HG02973 (cell line): ENCODE results near the gene PRR23A.
"Not testable (repeated sequence)": the region's sequence is repeated elsewhere in the genome, so short reads cannot be mapped to it uniquely, and the experiment has no call there.

Experiments used
- ATAC-seq: cut with Tn5 transposase; IDR thresholded peaks from one replicate; pipeline ENCODE4 v1.9.1; 2021; ENCODE audit warnings: moderate library complexity; ENCODE audit not compliant: unreplicated experiment

Gene PRR23A

GRCh38 chr3:139006051-139006716 lies at the start of gene PRR23A:
PRR23A (minus strand) TSS chr3:139006268; CDS start chr3:139006268, 0 bp downstream.
- no peak for ATAC-seq

GRCh38 chr3:139052802-139053600 lies 46.9 kb upstream of the PRR23A start:
- ATAC-seq, result no peak

DNA sequence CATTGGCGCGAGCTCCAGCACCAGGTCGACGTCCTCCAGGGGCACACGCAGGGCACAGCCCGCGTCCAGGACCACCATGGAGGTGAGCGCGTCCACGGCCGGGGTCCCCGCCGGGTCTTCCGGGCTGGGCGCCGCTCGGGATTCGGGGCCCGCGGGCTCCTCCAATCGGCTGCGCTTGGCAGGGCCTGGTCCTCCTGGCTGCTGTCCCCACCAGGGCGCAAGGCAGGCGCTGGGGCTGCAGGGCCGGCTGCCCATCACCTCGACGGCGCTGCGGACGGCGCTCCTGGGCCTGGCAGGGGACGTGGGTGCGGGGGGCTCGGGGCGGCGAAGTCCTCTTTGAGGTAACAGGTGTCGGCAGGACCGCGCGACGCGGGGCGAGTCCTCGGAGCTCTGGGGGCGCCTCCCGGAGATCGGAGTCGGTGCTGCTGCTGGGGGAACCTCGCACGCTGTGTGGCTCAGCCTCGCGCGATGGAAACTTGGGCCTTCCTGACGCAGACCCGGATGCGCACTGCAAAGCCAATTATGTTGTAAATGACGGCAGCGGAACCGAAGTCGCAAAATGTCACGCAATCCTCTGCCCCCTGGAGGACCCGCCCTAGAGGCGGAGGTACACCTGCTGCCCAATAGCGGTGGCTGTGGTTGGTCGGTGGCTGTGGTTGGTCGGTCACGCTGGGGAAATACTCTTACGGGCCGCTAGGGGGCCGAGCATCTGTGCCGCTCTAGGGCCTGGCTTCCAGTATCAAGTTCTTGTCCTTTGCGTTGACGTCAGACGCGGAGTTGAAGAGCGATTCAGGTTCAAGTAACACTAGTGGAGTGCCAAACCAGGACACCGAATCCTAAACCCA lies 38.5 kb upstream of the PRR23A start, which contains the start of gene PRR23C:
Gene PRR23C (minus strand): TSS at position 527 of the 845 bp plus-strand sequence. CDS start 272 bp downstream, at position 255.
- ATAC-seq, result no peak

DNA sequence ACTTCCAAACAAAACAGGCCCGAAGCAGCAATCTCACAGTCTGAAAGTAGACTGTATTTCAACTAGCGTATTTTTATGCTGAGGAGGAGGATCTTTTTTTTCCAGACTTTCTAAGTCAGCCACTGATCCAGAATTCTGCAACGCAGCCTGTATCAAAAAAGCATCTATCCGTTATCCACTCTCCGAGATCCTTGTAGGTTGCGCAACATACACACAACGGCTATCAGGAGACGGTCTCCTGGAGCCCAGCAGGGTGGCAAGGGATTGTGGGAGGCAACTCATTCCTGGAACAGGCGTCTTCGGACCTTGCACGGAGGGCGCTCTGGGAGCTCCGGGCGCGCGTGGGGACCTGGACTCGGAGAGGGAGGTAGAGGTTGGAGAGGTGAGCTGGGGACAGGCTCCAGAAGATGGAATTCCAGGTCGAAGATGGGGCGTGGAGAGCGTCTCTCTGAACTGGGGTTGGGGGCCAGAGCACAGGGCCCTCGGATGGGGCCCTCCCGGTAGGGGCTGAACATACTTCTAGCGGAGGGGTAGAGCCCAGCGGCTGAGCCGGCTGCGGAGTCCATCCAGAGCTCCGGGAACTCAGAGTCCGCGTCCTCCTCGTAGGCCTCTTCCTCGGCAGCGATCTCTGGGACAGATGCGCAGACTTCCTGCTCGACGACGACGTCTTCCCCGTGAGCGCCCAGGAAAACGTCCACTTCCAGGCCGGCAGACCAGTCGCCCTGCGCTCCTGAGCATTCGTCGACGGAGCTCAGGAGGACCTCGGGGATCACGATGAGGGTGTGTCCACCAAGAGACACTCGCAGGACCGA lies 37.7 kb upstream of the PRR23A start:
- no peak for ATAC-seq

DNA sequence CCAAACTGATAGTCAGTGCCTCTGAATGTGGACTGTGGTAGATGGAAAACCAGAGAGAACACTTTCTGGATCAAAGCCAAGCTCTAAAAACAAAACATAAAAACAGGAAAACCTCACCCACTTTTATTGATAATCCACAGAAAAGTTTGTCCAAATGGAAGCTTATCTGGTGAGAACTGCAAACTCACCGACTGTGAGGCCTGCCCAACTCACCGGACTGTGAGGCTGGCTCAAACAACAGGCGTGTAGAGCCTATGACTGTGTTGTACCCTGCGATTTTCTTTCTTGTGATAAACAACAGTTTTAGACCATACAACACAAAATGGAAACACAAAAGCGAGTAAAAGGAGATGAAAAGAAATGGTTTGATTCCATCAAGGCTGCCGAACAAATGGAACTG lies 31.4 kb upstream of the PRR23A start:
- ATAC-seq, result no peak

DNA sequence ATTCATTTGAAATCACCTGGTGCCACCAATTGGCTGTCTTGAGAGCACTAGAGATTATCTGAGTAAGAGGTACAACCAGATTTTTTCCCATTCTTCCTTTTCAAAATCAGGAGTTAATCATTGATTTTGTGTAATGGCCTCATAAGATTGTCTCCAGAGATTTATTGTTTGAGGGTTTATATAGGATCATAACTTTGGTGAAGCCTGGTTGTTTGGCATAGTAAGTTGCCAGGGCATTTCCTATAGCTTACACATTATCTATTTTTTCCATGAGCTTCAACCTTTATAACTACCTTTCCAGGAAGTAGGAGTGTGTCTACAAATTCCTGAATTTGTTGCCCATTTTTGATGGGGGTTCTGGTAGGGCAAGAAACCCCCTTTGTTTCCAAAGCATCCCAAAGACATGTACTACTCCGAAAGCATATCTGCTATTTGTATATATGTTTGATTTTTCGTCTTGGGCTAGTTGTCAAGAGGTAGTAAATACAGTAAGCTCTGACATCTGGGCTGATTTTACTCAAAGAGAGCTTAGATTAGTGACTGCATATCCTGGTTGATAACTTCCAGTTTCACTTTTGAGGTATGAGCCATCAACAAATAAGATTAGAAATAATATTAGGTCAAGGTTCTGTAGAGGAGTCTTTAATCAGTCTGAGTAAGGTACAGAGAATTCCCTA lies 26.4 kb upstream of the PRR23A start:
- ATAC-seq, result no peak

DNA sequence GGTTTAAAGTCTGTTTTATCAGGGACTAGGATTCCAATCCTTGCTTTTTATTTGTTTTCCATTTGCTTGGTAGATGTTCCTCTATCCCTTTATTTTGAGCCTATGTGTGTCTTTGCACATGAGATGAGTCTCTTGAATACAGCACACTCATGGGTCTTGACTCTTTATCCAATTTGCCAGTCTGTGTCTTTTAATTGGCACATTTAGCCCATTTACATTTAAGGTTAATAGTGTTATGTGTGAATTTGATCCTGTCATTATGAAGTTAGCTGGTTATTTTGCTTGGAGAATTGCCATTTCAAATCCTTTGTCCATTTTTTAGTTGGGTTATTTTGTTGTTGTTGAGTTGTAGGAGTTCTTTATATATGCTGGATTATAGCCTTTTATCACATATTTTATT lies 24.5 kb upstream of the PRR23A start:
- ATAC-seq, result not testable (repeated sequence)

DNA sequence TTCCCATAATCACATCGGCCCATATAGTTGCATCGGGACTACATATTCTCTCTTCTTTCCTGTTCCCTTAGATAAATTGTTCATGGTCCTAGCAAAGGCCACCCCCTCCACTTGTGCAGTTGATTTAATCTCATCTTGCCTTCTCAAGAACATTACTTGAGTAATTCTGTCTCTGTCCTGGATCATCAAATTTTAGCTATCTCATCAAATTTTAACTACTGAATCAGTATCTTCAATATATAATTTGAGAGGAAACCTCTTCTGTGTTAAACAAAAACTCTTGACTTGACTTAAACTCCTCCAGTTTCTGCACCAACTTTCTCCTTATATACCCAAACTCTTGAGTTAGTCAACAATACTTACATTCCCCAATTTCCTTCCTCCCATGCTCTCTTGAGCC lies 18.9 kb upstream of the PRR23A start:
- no peak for ATAC-seq

- ATAC-seq, result no peak
These were observed 14.8 kb upstream of the PRR23A start, which contains the start of gene PRR23B for GRCh38 chr3:139020868-139021234. PRR23B (minus strand) TSS chr3:139020926; CDS start chr3:139020661, 265 bp downstream.

DNA sequence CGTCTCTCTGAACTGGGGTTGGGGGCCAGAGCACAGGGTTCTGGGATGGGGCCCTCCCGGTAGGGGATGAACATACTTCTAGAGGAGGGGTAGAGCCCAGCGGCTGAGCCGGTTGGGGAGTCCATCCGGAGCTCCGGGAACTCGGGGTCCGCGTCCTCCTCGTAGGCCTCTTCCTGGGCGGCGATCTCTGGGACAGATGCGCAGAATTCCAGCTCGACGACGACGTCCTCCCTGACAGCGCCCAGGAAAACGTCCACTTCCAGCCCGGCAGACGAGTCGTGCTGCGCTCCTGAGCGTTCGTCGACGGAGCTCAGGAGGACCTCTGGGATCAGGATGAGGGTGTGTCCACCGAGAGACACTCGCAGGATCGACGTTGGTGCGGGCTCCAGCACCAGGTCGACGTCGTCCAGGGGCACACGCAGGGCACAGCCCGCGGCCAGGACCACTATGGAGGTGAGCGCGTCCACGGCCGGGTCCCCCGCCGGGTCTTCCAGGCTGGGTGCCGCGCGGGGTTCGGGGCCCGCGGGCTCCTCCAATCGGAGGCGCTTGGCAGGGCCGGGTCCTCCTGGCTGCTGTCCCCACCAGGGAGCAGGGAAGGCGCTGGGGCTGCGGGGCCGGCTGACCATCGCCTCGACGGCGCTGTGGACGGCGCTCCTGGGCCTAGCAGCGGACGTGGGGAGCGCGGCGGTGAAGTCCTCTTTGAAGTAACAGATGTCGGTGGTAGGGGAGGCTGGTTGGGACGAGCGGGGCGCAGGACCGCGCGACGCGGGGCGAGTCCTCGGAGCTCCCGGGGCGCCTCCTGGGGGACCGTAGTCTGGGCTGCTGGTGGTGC lies 14.2 kb upstream of the PRR23A start:
- ATAC-seq, result no peak

DNA sequence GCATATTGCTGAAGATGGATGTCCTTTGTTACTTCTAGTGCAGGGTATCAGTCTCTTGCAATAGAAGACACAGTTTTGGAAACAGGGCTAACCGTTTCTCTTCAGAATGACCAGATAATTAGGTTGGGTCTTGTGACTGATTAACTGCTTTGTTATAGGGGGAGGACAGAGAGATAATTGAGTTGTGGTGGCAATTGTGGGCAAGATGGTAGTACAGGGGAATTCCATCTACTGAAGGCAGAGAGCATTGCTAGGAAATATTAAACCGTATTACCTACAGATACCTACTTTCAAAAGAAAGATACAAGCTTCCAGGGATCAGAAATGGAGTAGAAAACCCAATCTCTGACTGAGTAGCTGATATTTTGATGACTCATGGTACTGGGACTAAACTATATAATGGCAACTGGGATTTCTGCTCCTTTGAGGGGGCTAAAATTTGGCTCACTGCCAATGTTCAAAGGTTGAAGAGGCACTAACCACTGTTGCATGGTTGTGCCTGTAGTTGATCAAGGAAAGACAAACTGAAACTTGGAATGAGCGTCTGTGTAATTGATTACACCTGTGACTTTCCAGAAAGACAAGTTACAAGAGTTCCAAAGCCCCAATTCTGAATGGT lies 10.5 kb upstream of the PRR23A start:
- ATAC-seq, result no peak

- no peak for ATAC-seq
These were observed 593 bp downstream of the PRR23A start for GRCh38 chr3:139005356-139005993.

- no peak for ATAC-seq
These were observed 10.4 kb downstream of the PRR23A start for GRCh38 chr3:138995706-138996105.

- ATAC-seq, result no peak
These were observed 18.9 kb downstream of the PRR23A start for GRCh38 chr3:138987181-138987580.

GRCh38 chr3:138985932-138986331 lies 20.1 kb downstream of the PRR23A start:
- ATAC-seq, result no peak

DNA sequence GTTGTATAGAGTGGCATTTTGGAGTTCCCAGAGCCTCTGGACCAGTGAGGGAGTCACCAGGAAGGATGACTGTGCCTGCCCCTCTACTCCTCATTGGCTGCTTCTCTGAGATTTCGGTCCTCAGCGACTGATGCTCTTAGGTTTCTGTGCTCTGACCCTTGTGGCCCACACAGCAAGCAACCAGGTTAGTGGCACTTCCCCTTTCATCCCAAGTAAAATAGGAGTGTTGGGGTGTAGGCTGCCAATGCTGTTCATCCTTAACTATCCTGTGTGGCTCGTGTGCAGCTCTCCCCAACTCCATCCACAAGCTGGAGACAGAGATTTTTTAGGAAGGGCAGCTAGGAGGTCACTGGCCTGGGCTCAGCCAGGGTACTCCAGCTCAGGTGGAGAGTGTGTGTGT lies 21.3 kb downstream of the PRR23A start:
- ATAC-seq, result no peak

DNA sequence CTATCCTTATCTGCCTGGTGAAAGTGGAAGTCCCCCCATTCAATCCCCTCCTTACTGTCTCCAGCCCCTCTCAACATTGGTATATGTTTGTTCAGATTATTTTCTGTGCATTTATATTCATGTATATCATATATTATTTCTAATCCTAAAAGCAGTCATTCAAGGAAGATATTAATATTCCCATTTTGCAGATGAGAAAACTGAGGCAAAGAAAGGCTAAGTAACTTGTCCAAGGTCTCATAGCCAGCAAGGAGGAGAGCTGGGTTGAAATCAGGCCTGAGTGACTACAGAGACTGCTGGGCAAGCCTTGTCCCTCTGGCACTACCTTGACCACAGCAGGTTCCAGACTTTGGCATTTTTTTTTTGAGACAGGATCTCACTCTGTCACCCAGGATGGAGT lies 30.0 kb downstream of the PRR23A start:
- no peak for ATAC-seq

DNA sequence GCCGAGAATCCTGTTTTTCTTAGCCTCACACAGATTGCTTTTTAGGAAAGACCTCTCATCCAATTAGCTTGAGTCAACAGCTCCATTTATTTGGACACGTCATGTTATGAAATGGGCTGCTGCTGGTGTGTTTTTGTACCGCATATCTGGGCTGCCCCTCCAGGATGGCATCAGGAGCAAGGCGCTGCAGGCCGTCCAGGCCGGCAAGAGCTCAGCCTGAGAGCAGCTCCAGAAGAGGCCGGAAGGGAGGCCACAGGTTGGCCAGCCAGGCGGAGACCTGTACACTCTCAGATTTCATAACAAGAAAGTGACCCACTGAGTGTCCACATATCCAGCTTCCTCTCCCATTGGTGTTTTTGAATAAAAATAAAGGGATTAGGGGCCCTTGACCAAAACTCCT lies 30.7 kb downstream of the PRR23A start:
- no peak for ATAC-seq
